ENCODE results near the gene LPXN.

Gene LPXN

GRCh38 chr11:58511636-58512035 is 64.0 kb downstream of the LPXN start:
- DNase-seq (ENCODE audit: insufficient read length, low spot score) = no peak
- FAIRE-seq = no peak
- TF ChIP-seq POLR2A (IDR thresholded peaks at IDR 0.05; ENCODE audit: low read depth, low read length) = no peak

- no peak for TF ChIP-seq POLR2A (IDR thresholded peaks at IDR 0.05; ENCODE audit: low read depth, low read length)
- DNase-seq (ENCODE audit: insufficient read length, low spot score) (no peak), FAIRE-seq (no peak)
Observed at GRCh38 chr11:58509748-58510147, 65.9 kb downstream of the LPXN start.

DNA sequence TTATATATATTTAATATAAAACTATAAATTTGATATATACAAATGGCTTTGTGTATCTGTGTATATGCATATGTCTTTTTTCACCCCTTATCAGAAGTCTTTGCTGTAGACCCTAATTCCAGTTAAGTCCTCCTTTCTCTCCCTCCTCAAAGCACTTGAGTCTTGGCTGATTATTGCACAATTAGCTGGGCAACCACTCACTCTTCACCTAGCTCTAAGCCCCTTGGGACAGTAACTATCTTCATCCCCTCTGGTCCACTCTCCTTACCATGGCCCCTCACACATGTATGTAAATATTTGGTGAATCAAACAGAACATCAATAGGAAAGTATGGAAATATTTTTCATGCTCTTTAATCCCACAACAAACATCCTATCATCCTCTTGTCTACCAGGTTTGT is 66.8 kb downstream of the LPXN start:
- FAIRE-seq = no peak
- TF ChIP-seq POLR2A (IDR thresholded peaks at IDR 0.05; ENCODE audit: low read depth, low read length) = no peak
- DNase-seq (ENCODE audit: insufficient read length, low spot score) = no peak

DNA sequence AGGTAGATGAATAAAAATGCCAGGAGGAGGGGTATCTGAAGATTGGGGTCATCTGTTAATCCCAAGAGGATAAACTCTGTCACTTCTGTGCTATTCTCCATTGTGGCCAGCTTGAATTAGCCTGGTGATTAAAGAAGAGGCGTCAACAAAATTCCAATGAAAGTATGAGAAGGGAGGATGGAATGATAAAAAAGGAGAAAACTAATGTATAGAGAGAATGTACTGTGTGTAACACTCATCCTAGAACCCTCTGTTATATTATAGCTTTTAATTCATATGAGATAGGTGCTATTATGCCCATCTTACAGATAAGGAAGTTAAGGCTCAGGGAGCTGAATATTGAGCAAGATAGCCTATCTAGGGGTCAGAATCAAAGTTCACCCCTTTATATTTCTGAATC is 67.7 kb downstream of the LPXN start, which contains the start of gene OR5B21:
TSS of gene OR5B21 (minus strand) at position 101 of the 400 bp plus-strand sequence. CDS start at position 101, 0 bp downstream.
- no peak for TF ChIP-seq POLR2A (IDR thresholded peaks at IDR 0.05; ENCODE audit: low read depth, low read length)
- no peak for FAIRE-seq
- no peak for DNase-seq (ENCODE audit: insufficient read length, low spot score)

DNA sequence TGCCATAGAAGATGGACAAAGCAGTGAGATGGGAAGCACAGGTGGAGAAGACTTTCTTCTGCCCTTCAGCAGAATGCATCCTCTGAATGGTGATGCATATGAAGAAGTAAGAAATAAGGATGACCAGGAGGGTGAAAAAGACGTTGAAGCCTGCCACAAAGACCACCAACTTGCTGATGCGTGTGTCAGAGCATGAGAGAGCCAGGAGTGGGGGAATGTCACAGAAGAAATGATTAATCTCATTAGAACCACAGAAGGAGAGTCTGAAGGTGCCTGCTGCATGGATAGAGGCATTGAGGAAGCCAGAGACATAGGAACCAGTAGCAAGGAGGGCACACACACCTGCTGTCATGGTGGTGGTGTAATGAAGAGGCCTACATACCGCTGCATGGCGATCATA is 68.3 kb downstream of the LPXN start:
- no peak for TF ChIP-seq POLR2A (IDR thresholded peaks at IDR 0.05; ENCODE audit: low read depth, low read length)
- FAIRE-seq (no peak), DNase-seq (ENCODE audit: insufficient read length, low spot score) (no peak)

DNA sequence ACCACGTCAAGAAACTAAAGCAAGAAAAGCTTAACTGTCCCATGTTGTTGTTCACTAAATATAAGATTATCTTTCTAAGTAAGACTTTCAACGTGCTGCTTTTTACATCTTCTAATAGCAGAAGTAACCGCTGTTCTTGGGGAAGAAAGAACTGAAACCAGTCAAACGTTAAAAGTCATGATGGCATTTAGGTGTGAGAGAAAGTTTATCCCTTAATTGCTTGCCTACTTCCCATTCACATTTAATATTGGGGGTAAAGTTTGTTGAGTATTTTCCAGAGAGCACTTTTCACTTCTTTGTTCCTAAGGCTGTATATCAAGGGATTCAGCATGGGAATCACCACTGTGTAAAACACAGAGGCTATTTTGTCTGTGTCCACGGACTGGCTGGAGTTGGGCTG is 68.7 kb downstream of the LPXN start:
- FAIRE-seq = no peak
- TF ChIP-seq POLR2A (IDR thresholded peaks at IDR 0.05; ENCODE audit: low read depth, low read length) = no peak
- DNase-seq (ENCODE audit: insufficient read length, low spot score) = no peak

DNA sequence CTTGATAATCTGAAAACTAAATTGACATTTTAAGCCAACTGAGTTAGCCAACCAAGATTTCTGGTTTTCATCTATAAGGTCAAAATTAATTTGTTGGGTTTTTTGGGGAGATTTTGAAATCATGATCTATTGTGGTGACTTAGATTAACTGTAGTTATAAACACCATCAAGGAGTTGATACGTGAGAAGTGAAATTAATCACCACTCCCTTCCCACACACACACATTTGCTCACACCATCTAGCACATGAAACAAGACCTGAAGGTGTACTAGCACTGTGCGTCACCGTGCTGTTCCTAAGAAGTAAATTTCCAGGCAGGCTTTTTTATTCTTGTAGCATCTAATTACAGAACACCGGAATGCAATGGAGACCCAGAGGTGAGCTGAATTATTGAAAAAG is 69.8 kb downstream of the LPXN start:
- no peak for FAIRE-seq
- TF ChIP-seq POLR2A (IDR thresholded peaks at IDR 0.05; ENCODE audit: low read depth, low read length) = no peak
- DNase-seq (ENCODE audit: insufficient read length, low spot score) = no peak

DNA sequence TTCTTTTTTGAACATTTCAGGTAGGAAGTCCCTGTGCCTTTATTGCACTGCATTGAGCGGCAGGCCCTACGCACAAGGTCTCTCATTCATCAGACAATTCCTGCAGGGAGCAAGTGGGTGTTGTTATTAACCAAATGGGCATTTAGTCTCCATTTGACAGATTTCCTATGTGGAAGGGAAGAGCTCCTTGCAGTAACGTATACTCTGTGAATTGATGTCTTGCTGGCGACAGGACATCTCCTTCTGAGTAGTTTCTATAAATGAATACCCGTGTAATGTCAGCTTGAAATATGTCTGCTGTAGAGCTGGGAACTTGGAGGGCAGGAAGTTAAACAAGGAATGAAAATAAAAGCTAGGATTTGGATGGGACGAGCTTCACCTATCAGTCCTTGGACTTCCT is 71.4 kb downstream of the LPXN start:
- TF ChIP-seq POLR2A (IDR thresholded peaks at IDR 0.05; ENCODE audit: low read depth, low read length) = no peak
- DNase-seq (ENCODE audit: insufficient read length, low spot score) = no peak
- FAIRE-seq = no peak

GRCh38 chr11:58503361-58503856 is 72.2 kb downstream of the LPXN start:
- FAIRE-seq = peak; percentile 69

GRCh38 chr11:58502004-58502403 is 73.7 kb downstream of the LPXN start:
- TF ChIP-seq POLR2A (IDR thresholded peaks at IDR 0.05; ENCODE audit: low read depth, low read length) = no peak
- FAIRE-seq = no peak
- DNase-seq (ENCODE audit: insufficient read length, low spot score) = no peak

More at GRCh38 chr11:58503361-58503856, 72.2 kb downstream of the LPXN start:
- no peak for DNase-seq (ENCODE audit: insufficient read length, low spot score)
- no peak for TF ChIP-seq POLR2A (IDR thresholded peaks at IDR 0.05; ENCODE audit: low read depth, low read length)

DNA sequence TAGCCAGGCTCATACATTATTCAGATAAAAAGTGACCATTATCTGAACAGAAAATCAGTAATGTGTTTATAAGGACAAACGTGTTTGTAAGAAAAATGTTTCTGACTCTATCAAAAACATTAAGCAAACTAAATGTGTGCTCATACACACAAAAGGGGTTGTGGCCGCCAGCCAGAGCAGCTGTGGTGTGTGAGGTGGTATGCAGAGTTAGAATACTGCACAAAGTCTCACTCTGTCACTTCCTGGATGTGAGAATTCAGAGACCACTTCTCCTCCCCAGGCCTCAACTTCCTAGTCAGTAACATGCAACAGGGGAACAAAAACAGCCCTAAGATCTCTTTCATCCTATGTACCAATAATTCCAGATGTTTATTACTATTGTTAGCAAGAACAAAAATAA is 77.2 kb downstream of the LPXN start:
- DNase-seq (ENCODE audit: insufficient read length, low spot score) (no peak), FAIRE-seq (no peak)
- TF ChIP-seq POLR2A (IDR thresholded peaks at IDR 0.05; ENCODE audit: low read depth, low read length) = no peak

DNA sequence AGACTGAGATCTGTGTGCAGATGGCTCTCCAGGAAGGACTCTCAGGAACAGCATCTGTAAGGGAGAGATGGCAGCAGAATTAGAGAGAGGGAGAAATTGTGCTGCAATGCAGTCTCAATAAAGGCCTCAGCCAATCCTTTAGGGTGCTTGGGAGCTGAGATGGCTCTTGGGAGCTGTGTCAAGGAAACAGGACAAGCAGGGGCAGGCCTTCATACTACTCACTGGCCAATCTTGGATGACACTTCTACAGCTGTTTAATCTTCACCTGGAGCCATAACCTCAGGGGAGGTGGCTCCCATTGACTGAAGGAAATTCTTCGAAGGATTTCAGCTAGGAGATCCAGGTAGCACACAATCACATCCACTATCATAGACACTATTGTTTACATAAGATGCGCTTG is 77.7 kb downstream of the LPXN start:
- no peak for DNase-seq (ENCODE audit: insufficient read length, low spot score)
- no peak for TF ChIP-seq POLR2A (IDR thresholded peaks at IDR 0.05; ENCODE audit: low read depth, low read length)
- no peak for FAIRE-seq

GRCh38 chr11:58495906-58496305 is 79.8 kb downstream of the LPXN start:
- TF ChIP-seq POLR2A (IDR thresholded peaks at IDR 0.05; ENCODE audit: low read depth, low read length) = no peak
- FAIRE-seq = no peak

GRCh38 chr11:58494101-58494500 is 81.6 kb downstream of the LPXN start:
- FAIRE-seq (no peak), DNase-seq (ENCODE audit: insufficient read length, low spot score) (no peak)
- TF ChIP-seq POLR2A (IDR thresholded peaks at IDR 0.05; ENCODE audit: low read depth, low read length) = no peak

More at GRCh38 chr11:58495906-58496305, 79.8 kb downstream of the LPXN start:
- DNase-seq (ENCODE audit: insufficient read length, low spot score) = no peak

- DNase-seq (ENCODE audit: insufficient read length, low spot score) (no peak), FAIRE-seq (no peak)
Observed at GRCh38 chr11:58493676-58494075, 82.0 kb downstream of the LPXN start.

DNA sequence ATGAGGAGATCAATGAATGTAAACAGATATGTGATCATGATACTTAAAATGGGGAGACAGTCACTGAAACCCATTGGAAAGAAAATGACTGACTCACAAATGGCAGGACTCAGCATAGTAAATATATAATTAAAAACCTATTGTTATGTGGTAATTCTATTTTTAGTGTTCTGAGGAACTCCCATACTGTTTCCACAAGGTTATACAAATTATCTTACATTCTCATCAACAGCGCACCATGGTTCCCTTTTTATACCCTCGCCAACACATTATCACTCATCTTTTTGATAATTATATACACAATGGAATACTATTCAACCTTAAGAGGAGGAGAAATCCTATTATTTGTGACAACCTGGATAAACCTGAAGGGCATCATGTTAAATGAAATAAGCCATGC is 84.8 kb downstream of the LPXN start:
- no peak for TF ChIP-seq POLR2A (IDR thresholded peaks at IDR 0.05; ENCODE audit: low read depth, low read length)
- no peak for FAIRE-seq
- DNase-seq (ENCODE audit: insufficient read length, low spot score) = no peak

More at GRCh38 chr11:58493676-58494075, 82.0 kb downstream of the LPXN start:
- TF ChIP-seq POLR2A (IDR thresholded peaks at IDR 0.05; ENCODE audit: low read depth, low read length) = no peak
